D341Med (cell line): ENCODE results near the gene CPLX1.
"Not testable (repeated sequence)": the region's sequence is repeated elsewhere in the genome, so short reads cannot be mapped to it uniquely, and the experiment has no call there.

Source experiments
- DNase-seq: peaks from one replicate; pipeline ENCODE4 v3.0.0; 2012; ENCODE audit warnings: low spot score

CPLX1 gene

GRCh38 chr4:776743-777441 is 49.0 kb downstream of the CPLX1 start:
- DNase-seq, result no peak

GRCh38 chr4:775485-775884 is 50.4 kb downstream of the CPLX1 start:
- not testable (repeated sequence) for DNase-seq

GRCh38 chr4:774419-775092 is 51.4 kb downstream of the CPLX1 start:
- DNase-seq, result not testable (repeated sequence)

- no peak for DNase-seq
Measured at GRCh38 chr4:773214-773613, 52.7 kb downstream of the CPLX1 start.

- DNase-seq, result no peak
Measured at GRCh38 chr4:772776-773175, 53.2 kb downstream of the CPLX1 start.

GRCh38 chr4:772118-772517 is 53.8 kb downstream of the CPLX1 start:
- no peak for DNase-seq

- DNase-seq, result no peak
Measured at GRCh38 chr4:771464-771863, 54.5 kb downstream of the CPLX1 start.

- DNase-seq, result no peak
Measured at GRCh38 chr4:770022-770421, 55.9 kb downstream of the CPLX1 start.

GRCh38 chr4:769511-769910 is 56.4 kb downstream of the CPLX1 start:
- DNase-seq, result no peak

GRCh38 chr4:768995-769394 is 56.9 kb downstream of the CPLX1 start:
- DNase-seq, result no peak

- DNase-seq, result no peak
Measured at GRCh38 chr4:768076-768475, 57.9 kb downstream of the CPLX1 start.

GRCh38 chr4:766559-767283 is 59.2 kb downstream of the CPLX1 start:
- DNase-seq, result no peak

GRCh38 chr4:766152-766515 is 59.8 kb downstream of the CPLX1 start:
- DNase-seq, result no peak

GRCh38 chr4:764405-765169 is 61.3 kb downstream of the CPLX1 start:
- DNase-seq, result no peak

GRCh38 chr4:763922-764321 is 62.0 kb downstream of the CPLX1 start:
- DNase-seq, result peak; percentile 42

- peak; percentile 36 for DNase-seq
Measured at GRCh38 chr4:763191-763810, 62.6 kb downstream of the CPLX1 start.

- peak; percentile 47 for DNase-seq
Measured at GRCh38 chr4:762211-763190, 63.4 kb downstream of the CPLX1 start.

GRCh38 chr4:761739-762138 is 64.2 kb downstream of the CPLX1 start:
- no peak for DNase-seq

GRCh38 chr4:761086-761485 is 64.8 kb downstream of the CPLX1 start:
- no peak for DNase-seq

- no peak for DNase-seq
Measured at GRCh38 chr4:760616-761015, 65.3 kb downstream of the CPLX1 start.

GRCh38 chr4:759810-760209 is 66.1 kb downstream of the CPLX1 start:
- DNase-seq, result not testable (repeated sequence)
